ACC112 (cell line): Measurements from ENCODE around the gene JPH3.

ENCODE experiments used
- H2AFZ ChIP-seq: fragments of 200-600 bp; sonication (generic); one replicate; pipeline ENCODE4 v1.6.0; 2017; ENCODE audit warnings: antibody characterized with exemption, low read length; ENCODE audit not compliant: unreplicated experiment
- H3K27ac ChIP-seq: fragments of 200-600 bp; sonication (generic); 2 replicates; pipeline ENCODE4 v1.5.1; 2014; ENCODE audit warnings: low read depth, mild to moderate bottlenecking, antibody characterized with exemption, low read length, moderate library complexity
- H3K27me3 ChIP-seq: fragments of 200-600 bp; sonication (generic); 2 replicates; pipeline ENCODE4 v1.6.1; 2014; ENCODE audit warnings: mild to moderate bottlenecking, antibody characterized with exemption, low read length, moderate library complexity, mixed read lengths; ENCODE audit not compliant: insufficient read depth
- H3K36me3 ChIP-seq: fragments of 200-600 bp; sonication (generic); 2 replicates; pipeline ENCODE4 v1.6.1; 2016; ENCODE audit warnings: mild to moderate bottlenecking, antibody characterized with exemption, low read length, moderate library complexity, mixed read lengths; ENCODE audit not compliant: insufficient read depth
- H3K4me1 ChIP-seq: fragments of 200-600 bp; sonication (generic); one replicate; pipeline ENCODE4 v1.6.1; 2016; ENCODE audit warnings: low read length, mixed read lengths; ENCODE audit not compliant: insufficient read depth, unreplicated experiment, control insufficient read depth
- H3K4me3 ChIP-seq: fragments of 200-600 bp; sonication (generic); 2 replicates; pipeline ENCODE4 v1.5.1; 2014; ENCODE audit warnings: mild to moderate bottlenecking, low read depth, low read length
- H3K79me2 ChIP-seq: fragments of 200-600 bp; sonication (generic); one replicate; pipeline ENCODE4 v1.6.0; 2016; ENCODE audit warnings: low read length; ENCODE audit not compliant: control insufficient read depth, unreplicated experiment, insufficient read depth

JPH3 gene

DNA sequence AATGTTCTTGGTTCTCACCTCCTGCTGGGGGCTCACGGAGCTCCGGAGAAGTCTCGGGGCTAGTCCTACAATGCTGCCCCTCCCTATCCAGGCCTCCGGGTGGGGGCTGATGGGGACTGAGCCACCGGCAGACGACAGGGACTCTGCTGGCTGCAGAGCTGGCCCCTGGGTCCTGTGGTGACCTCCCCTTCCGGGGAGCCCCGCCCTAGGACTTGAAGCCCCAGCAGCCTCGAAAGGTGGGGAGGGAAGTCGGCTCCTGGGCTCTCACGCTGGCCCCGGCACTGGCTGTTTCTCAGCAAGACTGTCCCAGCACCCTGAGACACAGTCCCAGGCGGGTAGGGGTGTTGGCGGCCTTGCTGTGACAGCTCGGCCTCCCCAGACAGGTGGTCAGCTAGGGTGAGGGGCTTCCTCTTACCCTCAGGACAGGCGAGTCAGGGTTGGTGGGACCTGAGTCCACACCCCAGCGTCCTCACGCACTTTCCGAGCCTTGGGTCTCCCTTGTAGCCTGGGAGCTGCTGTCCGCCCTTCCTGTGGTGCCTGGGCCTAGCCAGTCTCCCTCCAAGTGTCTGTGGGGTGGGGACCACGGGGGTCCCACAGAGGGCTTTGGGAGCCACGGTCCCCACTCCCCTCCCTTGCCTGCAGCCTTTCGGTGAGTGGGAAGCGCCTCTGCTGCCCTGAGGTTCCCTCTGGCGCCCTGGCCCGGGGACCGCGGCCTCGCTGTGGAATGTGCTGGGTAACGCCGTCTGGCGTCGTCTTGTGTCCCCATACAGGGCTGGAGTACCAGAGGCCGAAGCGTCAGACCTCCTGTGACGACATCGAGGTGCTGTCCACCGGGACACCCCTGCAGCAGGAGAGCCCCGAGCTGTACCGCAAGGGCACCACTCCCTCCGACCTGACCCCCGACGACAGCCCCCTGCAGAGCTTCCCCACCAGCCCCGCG, 86.8 kb downstream of the JPH3 start:
- no peaks in the 10 kb centered on the region for H3K36me3 ChIP-seq
- no peaks in the 10 kb centered on the region for H3K79me2 ChIP-seq
- H3K27ac ChIP-seq, result no peak overlapping the region
- H3K4me3 ChIP-seq, result no peak overlapping the region
- H3K27me3 ChIP-seq, result peaks cover 9% of the 10 kb centered on the region
- H2AFZ ChIP-seq, result no peak overlapping the region
- no peaks in the 10 kb centered on the region for H3K4me1 ChIP-seq

DNA sequence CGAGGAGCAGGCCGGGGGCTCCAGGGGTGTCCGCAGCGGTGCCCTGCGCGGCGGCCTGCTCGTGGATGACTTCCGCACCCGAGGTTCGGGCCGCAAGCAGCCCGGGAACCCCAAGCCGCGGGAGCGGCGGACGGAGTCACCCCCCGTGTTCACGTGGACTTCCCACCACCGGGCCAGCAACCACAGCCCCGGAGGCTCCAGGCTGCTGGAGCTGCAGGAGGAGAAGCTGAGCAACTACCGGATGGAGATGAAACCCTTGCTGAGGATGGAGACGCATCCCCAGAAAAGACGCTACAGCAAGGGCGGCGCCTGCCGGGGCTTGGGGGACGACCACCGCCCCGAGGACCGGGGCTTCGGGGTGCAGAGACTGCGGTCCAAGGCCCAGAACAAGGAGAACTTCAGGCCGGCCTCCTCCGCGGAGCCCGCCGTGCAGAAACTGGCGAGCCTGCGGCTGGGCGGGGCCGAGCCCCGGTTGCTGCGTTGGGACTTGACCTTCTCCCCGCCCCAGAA, 87.7 kb downstream of the JPH3 start:
- Histone ChIP-seq H3K36me3 (no peaks in the 10 kb centered on the region), H3K79me2 (no peaks in the 10 kb centered on the region), H3K27ac (no peak overlapping the region), H3K4me1 (no peaks in the 10 kb centered on the region), H3K27me3 (peaks cover 9% of the 10 kb centered on the region), H2AFZ (no peak overlapping the region), H3K4me3 (no peak overlapping the region)

GRCh38 chr16:87690911-87691685, 88.8 kb downstream of the JPH3 start:
- Histone ChIP-seq H3K4me1 (no peaks in the 10 kb centered on the region), H3K4me3 (no peak overlapping the region), H3K27ac (no peak overlapping the region), H3K36me3 (no peaks in the 10 kb centered on the region), H3K27me3 (peaks cover 9% of the 10 kb centered on the region), H3K79me2 (no peaks in the 10 kb centered on the region), H2AFZ (no peak overlapping the region)

DNA sequence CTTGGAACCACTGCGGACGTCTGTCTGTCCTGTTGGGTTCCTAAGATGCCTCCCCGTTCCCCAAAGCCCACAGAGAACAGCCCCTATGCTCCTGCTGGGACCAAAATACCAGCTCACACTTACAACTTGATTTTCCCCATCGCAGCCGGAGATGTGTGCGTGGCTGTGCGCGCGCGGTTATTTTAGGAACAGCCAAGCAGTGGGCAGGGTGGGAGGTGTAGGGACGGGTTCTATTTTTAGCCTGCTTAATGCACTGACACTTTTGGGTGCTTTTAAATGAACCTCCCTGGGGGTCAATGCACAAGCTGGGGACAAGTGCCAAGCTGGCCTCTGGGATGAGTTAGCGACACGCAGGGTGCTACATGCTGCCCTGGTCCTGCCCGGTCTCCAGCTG, 89.4 kb downstream of the JPH3 start:
- Histone ChIP-seq H3K27me3 (peaks cover 3% of the 10 kb centered on the region), H3K4me3 (no peak overlapping the region), H3K27ac (no peak overlapping the region), H3K4me1 (no peaks in the 10 kb centered on the region), H2AFZ (no peak overlapping the region), H3K79me2 (no peaks in the 10 kb centered on the region), H3K36me3 (no peaks in the 10 kb centered on the region)

GRCh38 chr16:87692176-87692575, 89.9 kb downstream of the JPH3 start:
- Histone ChIP-seq H3K4me1 (no peaks in the 10 kb centered on the region), H2AFZ (no peak overlapping the region), H3K36me3 (no peaks in the 10 kb centered on the region), H3K27ac (no peak overlapping the region), H3K27me3 (no peaks in the 10 kb centered on the region), H3K79me2 (no peaks in the 10 kb centered on the region), H3K4me3 (no peak overlapping the region)

- Histone ChIP-seq H3K36me3 (no peaks in the 10 kb centered on the region), H3K27me3 (no peaks in the 10 kb centered on the region), H3K4me1 (no peaks in the 10 kb centered on the region), H2AFZ (no peak overlapping the region), H3K4me3 (no peak overlapping the region), H3K27ac (no peak overlapping the region), H3K79me2 (no peaks in the 10 kb centered on the region)
Measured at GRCh38 chr16:87692756-87693155, 90.4 kb downstream of the JPH3 start.

DNA sequence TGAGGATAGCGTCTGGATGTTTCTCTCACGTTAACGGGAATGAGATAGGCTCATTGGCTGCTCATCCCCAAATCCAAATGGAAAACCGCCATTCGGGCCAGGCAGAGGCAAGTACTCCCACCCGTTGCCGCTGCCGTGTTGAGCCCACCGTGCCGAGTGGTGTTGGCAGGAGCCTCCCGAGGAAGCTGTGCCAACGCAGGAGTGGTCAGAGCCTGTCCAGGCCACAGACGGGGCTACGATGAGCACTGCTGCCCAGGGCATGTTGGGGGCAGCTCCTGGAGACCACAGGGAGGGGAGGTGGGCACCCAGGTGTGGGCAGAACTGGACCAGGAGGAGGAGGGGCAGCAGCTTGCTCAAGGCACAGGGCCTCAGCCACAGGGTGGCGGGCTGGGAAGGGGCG, 91.5 kb downstream of the JPH3 start:
- Histone ChIP-seq H3K27ac (no peak overlapping the region), H3K36me3 (no peaks in the 10 kb centered on the region), H3K27me3 (no peaks in the 10 kb centered on the region), H3K4me1 (no peaks in the 10 kb centered on the region), H2AFZ (no peak overlapping the region), H3K4me3 (no peak overlapping the region), H3K79me2 (no peaks in the 10 kb centered on the region)

DNA sequence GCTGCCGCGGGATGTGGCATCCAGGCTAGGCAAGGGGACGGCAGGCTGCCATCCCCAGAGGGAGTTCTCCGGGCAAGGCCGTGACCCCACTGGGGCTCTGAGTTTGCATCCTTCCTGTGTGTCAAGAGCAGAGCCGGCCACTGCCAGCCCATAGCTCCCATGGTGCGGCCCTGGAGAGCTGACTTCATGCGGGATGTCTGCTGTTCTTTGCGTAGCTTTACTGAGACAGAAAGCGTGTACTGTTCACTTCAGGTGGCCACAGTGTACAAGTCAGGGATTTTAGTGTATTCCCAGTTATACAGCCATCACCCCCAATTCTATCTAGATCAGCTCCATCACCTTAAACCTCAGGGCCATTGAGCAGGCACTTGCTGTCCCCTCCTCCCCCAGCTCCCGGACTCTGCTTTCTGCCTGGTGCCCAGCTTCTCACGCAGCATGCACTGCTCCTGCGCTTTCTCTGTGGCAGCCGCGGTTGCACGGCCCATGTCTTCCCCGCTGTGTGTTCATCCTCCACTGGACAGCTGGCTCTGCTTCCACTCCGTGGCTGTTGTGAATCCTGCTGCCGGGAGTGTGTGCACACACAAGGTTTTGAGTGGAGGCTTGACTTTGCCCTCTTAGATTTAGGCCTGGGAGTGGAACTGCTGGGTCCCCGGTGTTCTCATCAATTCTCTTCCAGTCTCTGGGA, 92.3 kb downstream of the JPH3 start:
- Histone ChIP-seq H3K4me1 (no peaks in the 10 kb centered on the region), H3K79me2 (no peaks in the 10 kb centered on the region), H3K4me3 (no peak overlapping the region), H3K36me3 (no peaks in the 10 kb centered on the region), H2AFZ (no peak overlapping the region), H3K27me3 (no peaks in the 10 kb centered on the region), H3K27ac (no peak overlapping the region)

DNA sequence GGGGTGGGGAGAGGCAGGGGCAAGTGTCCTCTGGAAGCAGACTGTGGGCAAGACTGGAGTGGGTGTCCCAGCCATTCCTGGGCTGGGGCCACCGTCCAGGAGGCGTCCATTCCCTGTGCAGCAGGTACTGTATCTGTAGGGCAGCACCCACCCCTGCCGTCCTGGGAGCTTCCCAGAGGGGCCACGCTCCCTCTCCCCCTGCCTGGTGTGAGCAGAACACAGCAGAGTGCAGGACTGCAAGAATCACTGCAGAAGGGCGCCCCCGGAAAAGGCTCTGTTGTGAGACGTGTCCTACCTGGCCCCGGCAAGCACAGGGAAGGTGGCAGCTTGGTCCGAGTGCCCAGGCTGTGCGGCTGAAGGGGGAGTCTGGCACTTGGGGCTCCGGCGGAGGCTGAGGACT, 93.2 kb downstream of the JPH3 start:
- H3K36me3 ChIP-seq, result no peaks in the 10 kb centered on the region
- H2AFZ ChIP-seq, result no peak overlapping the region
- H3K4me3 ChIP-seq, result no peak overlapping the region
- no peak overlapping the region for H3K27ac ChIP-seq
- H3K4me1 ChIP-seq, result no peaks in the 10 kb centered on the region
- no peaks in the 10 kb centered on the region for H3K79me2 ChIP-seq
- no peaks in the 10 kb centered on the region for H3K27me3 ChIP-seq

DNA sequence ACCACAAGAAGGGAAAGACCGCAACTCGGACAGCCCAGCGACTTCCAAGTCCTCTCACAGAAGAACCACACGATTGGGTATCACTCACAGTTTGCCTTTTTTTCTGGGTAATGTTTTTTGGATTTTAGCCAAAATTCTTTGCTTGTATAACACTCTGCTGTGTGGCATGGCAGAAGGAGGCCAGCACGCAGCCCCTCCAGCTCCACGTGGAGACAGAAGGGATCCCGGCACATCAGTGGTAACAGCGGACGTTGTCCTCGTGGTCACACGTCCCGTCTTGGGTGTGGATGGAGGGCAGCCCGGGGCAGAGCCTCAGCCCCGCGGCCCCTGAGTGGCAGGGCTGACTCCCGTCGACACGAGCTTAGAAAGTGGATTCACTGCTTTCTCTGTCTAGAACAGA, 94.4 kb downstream of the JPH3 start:
- no peak overlapping the region for H3K4me3 ChIP-seq
- H3K27ac ChIP-seq, result no peak overlapping the region
- no peaks in the 10 kb centered on the region for H3K36me3 ChIP-seq
- H2AFZ ChIP-seq, result no peak overlapping the region
- no peaks in the 10 kb centered on the region for H3K27me3 ChIP-seq
- no peaks in the 10 kb centered on the region for H3K79me2 ChIP-seq
- H3K4me1 ChIP-seq, result no peaks in the 10 kb centered on the region
